ENCODE data around the gene SCAPER.

SCAPER gene

DNA sequence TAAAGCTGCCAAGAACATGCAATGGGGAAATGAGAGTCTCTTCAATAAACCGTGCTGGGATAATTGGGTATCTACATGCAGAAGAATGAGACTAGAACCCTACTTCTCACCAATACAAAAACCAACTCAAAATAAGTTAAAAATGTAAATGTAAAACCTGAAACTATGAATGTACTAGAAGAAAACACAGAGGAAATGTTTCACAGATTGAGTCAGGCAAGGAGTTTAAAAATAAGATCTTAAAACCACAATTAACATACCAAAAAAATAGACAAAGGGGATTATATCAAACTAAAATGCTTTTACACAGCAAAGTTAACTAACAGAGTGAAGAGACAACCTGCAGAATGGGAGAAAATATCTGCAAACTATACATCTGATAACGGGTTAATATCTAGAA is 478.2 kb downstream of the SCAPER start:
- no peak for DNase-seq (ENCODE audit: low read depth)

DNA sequence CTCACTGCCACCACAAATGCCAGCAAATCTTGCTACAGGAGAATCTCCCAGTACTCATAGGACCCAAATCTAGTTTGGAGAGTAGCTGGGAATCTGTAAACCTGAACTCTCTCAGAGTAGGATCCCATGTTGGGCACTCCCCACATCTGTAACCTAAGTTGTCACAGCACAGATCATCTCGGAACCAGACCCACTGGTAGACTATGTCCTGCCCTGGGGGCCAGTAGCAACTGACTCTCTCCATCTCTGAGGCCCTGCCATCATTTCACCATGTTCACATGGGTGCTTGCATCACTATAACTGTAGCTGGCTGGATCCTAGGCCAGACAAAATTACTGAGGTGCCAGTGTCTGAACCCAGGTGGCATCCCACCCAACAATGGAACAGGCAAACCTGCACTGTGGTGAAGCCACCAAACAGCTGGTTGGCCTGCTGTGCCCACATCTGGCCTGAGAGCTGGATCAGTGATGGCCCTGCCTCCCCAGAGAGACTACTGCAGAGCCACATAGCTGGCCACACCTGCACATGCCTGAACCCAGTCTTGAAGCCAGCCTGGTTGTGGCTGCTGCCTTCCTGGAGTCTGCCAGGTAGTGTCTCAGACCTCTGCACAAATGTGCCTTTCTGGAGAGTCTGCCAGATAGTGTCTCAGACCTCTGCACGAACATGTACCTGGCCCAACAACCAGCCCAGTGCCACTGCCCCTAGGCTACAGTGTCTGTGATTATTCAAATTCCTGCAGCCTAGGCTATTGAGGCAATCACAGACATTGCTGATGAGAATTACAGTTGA is 486.6 kb downstream of the SCAPER start:
- no peak for DNase-seq (ENCODE audit: low read depth)

DNA sequence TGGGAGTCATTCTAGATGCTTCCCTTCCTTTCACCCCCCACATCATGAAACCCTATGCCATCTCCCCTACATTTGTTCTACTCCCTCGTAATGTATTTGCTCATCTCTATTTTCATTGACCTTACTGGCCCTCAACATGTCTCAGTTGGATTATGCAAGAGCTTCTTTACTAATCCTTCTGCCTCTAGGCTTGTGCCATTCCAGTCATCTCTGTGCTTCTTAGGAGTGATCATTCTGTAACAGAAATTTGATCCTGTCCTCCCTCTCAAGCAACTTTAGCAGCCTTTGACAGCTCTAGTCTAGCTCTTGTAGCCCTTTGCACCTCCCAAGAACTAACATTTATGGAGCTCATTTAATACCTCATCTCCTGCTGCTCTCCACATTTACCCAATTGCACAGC is 503.9 kb downstream of the SCAPER start:
- DNase-seq (ENCODE audit: low read depth), result peak; percentile 45

DNA sequence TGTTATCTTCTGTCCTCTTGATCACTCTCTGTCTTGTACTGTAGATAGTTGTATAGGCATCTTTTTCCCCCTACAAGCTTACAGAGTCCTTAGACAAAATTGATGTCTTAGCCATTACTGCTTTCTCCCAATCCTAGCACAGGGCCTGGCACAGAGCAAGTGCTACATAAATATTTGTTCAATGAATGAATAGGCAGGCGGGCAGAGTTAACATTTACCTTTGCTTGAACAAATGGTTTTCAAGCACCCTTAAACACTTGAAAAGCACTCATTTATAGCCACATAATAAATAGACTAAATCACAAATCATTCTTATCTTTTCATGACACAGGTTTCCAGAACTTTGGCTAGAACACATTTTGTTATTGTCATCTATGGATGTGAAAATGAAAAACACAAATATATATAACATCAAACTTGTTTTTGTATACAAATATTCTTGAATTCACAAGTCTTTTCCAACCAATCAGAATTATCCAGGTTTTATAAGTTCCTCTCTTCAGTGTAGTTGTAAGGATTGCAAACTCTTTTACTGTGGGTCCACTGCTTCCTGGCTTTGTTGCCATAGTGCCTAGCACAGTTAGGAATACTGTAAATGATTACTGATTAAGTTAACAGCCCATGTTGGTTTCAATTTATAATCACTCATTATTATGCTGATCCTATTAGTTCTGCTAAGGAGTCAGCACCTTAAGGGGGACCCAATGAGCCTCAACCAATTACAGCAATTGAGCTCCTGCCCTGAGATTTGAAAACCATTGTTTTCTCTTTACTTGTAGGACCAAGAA is 506.6 kb downstream of the SCAPER start:
- no peak for DNase-seq (ENCODE audit: low read depth)

DNA sequence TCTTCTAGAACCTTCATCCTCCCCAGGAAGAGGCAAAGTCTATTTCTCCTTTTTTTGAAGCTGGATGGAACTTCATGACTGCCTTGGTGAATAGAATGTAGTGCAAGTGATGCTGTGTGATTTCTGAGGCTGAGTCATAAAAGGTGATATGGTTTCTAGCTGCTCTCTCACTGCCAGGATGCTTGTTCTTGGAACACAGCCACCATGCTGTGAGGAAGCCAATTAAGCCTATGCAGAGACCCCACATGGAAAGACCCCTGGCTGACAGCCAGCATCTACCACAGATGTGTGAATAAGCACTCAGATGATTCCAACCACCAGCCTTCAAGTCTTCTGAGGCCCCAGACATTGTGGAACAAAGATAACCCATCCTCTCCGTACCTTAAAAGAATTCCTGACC is 511.5 kb downstream of the SCAPER start:
- DNase-seq (ENCODE audit: low read depth), result peak; percentile 30

DNA sequence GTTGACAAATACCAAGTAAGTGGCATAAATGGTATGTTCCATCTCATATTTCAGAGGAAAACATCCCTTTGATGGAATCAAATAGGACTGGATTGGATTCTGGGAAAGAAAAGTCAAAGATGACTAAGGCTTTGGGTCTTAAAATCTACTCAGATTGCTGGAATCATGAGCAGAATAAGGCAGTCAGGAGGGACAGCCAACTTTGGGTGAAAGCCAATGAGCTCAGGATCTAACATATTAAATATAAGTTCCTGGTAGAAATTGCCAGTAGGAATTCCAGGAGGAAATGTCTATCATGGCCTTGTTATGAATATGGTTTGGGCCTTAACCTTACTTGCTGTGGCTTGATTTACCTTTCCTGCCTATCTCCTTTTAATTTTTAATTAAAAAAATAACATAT is 513.3 kb downstream of the SCAPER start:
- no peak for DNase-seq (ENCODE audit: low read depth)

DNA sequence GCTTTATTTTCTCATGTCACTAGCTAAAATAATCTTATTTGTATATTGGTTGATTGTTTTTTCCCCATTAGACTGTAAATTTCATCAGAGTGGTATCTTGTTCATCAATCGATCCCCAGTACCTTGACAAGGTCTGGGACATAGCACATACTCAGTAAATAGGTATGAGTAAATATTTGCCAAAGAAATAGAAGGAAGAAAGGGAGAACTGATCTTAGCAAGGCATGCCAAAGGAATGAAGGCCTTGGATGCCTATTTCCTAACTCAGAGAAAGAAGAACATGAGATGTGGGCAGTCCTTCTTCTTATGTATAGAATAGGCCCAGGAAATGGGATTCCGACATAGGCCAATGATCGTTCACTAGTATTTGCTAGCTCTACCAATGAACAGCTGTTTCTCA is 513.8 kb downstream of the SCAPER start:
- DNase-seq (ENCODE audit: low read depth), result no peak

DNA sequence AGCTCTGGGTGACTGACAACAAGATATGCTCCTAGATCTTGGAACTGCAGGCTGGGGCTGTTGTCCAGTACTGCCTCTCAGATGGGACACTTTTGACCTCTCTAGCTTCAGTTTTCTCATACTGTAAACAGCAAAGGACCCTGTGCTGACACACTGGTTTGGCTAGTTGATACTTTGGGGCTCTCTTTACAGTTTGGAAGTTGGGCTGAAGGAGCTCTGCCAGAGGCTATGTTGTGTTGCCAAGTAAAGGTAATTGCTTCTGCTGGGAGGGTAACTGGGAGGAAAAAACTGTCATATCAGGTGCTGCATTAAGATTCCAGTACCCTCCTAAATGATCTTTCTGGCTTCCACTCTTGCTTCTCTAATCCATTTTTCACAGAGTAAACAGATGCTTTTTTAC is 514.6 kb downstream of the SCAPER start:
- DNase-seq (ENCODE audit: low read depth), result no peak

DNA sequence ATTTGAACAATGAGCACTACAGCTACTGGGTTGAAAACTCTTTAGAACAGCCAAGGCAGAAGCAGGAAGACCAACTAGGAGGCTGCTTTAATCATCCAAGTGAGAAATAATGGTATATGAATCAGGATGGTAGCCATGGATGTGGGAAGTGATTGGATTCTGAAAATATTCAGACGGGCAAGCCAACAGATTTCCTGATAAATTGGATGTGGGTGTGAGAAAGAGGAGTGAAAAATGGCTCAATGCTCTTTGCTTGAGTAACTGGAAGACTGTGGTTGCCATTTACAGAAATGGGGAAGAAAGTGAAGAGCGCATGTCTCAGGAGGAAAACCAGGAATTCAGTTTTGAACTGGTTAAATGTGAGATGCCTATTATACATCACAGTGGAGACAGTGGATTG is 518.2 kb downstream of the SCAPER start:
- no peak for DNase-seq (ENCODE audit: low read depth)

DNA sequence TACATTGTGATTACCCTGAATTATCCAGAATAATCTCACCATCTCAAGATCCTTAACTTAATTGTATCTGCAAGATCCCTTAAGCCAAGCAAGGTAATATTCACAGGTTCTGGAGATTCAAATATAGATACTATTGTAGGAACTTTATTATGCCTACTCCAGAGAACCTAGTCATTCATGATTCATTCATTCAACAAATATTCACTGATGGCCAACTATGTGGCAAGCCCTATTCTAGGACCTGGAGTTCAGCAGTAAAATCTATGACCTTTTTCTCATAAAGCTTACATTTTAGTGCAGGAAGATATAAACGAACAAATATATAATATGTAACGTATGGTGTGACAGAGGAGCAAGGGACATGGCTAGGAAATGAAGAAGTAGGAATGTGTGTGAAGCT is 519.0 kb downstream of the SCAPER start:
- no peak for DNase-seq (ENCODE audit: low read depth)

DNA sequence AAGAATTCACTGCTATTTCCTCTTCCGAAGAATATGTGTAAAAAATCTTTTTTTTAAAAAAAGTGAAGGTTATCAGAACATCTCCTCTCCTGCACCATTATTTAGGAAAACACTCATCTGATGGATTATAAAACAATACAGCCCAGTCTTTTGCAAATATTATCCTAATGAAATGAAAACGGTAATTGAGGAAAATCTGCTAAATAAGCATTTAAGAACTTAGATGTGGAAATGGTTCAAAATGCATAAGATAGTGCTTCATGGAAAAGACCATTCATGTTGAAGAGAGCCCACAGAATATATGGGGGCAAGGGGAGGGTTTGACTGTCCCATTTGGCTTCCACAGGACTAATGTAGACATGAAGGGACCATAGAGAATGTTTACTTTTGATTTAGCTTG is 520.7 kb downstream of the SCAPER start:
- no peak for DNase-seq (ENCODE audit: low read depth)

DNA sequence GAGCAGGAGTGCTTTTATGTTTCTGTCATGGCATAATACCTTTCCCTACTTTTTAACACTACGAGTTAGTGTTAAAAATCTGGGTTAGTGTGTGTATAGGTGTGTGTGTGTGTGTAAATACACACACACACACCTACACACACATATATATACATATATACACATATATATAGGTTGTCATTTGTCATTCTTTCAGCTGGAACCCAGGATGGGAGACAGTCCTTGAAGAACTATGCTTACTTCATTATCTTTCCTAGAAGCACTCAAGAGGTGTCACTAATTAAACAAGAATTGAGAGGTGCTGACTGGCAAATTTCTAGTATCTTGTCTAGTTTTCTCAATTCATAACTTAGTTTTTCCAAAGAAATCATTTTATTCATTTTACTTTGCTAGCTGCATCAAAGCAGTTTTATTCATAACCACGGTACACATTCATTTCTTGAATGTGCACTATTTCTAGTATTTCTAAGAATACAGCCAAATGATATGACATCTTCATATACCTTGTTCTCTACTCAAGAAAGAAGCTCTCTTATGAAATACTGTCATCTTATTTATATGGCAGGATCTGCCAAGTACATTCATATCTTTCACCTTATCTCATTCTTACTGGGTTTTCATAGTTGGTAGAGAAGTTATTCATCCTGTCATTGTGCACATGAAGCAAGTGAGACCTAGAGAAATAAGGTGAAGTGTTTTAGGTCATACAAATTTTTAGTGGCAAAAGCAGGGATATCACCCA is 522.0 kb downstream of the SCAPER start:
- DNase-seq (ENCODE audit: low read depth), result peak; percentile 7

DNA sequence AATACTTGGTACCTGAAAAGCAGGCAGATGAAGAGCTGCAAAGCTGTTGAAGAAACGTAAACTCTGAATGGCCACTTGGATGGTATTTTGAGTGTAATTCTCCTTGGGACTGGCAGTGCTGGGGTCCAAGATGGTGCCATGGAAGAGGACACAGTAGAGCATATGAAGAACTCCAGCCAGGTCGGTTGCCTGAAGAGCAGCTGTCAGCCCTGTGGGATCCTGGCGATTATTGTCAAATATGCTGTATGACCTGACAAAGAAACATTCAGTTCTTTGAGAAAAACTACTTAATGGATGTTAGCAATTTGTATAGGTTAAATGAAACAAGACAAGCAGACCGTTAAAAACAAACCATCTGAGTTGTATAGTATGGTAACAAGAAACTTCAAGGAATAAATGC is 523.8 kb downstream of the SCAPER start:
- no peak for DNase-seq (ENCODE audit: low read depth)

DNA sequence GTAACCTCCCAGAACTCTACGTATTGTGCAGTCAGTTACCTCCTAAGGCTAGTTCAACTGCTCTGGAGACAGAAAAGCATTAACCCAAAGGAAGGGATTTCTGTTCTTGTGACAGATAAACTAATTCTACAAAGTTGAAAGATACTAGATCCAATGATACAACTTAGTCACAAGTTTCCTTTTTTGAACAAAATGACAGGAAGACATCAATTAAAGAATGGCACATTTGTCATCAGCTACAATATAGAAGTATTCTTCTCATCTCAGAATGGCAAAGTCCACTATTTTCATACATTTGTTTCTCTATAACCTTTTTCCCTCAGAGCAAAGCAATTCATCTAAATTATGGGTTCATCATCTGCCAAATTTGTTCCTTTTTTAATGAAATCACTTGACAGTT is 524.9 kb downstream of the SCAPER start:
- no peak for DNase-seq (ENCODE audit: low read depth)

DNA sequence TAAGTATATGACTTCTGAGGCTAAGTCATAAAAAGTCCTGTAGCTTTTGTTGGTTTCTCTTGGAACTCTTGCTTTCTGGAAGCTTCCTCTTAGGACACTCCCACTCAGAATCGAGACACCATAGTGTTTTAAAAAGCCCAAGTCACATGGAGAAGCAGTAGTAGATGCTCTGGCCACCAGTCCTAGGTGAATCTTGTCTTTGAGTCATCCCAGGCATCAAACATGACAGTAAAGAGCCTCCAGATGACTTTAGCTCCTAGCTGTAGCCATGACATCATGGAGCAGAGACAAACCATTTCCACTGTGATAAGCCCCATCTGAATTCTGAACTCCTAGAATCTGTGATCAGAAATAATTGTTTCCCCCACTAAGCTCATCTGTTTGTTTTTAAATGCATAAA is 526.4 kb downstream of the SCAPER start:
- no peak for DNase-seq (ENCODE audit: low read depth)

DNA sequence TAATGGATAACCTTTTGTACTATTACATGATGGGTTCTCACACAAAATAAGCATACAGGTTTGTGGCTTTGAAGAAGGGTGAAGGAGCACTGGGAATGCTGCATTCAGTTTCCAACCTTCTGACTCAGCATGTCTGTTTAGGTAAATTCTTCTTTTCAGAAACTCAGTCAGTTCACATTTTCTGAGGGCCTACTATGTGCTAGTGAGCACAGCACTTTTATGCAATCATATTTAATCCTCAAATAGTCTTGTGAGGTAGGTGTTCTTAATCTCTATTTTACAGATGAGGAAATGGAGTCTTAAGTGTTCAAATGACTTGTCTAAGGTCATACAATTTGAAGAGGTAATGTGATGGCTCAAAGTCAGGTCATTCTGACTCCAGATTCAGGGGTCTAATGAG is 527.4 kb downstream of the SCAPER start:
- no peak for DNase-seq (ENCODE audit: low read depth)

DNA sequence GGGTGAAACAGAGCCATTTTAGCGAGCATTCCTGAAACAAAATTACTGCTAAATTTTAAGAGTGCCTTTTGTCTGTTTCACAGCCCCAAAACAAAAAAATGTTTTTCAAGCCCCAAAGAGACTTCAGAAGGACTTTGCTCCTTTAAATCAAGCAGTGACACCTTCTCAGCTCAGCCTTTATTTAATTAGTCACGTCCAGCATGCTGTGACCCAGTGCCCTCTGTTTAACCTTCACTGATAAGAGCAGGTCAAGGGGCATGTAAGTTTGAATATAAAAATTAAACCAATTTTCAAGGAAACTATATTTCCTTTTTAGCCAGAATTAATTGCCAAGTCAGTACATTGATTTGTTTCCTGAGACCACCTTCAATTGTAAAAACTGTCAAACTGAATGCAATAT is 527.9 kb downstream of the SCAPER start:
- DNase-seq (ENCODE audit: low read depth), result no peak

DNA sequence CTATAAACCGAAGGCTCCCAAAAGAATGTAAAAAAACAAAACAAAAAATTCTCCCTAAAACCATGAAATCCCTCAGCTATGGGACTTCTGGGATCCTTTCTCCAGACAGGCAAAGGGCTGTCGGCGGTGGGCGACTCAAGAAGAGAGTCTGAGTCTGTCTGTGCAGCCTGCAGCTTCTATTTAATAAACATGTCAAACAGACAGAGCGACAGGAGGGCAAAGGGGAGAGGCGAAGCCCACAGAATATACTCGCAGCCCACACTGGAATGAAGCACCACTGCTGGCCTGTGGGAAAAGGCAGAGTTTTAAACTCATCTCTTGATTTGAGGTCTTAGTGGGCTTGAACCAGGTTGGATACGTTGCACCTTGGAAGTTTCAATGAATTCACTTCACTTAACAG is 528.3 kb downstream of the SCAPER start:
- DNase-seq (ENCODE audit: low read depth), result no peak

DNA sequence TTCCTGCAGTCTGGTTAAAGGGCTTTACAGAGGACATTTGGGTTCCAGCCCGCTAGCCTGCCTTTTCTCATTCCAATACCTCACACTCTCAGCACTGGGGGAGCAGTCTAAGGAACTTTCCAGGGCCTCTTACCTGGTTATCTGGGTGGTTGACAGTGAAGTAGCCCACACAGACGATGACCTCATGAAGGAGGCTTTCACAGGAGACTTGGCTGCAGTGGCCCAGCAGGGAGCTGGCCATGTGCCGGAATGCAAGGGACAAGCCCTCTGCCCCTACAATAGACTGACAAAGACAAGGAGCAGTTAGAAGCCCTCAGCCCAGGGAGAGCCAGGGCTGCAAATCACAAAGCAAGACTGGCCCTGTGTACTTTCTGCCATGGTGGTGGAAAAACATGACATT is 529.1 kb downstream of the SCAPER start:
- DNase-seq (ENCODE audit: low read depth), result no peak

DNA sequence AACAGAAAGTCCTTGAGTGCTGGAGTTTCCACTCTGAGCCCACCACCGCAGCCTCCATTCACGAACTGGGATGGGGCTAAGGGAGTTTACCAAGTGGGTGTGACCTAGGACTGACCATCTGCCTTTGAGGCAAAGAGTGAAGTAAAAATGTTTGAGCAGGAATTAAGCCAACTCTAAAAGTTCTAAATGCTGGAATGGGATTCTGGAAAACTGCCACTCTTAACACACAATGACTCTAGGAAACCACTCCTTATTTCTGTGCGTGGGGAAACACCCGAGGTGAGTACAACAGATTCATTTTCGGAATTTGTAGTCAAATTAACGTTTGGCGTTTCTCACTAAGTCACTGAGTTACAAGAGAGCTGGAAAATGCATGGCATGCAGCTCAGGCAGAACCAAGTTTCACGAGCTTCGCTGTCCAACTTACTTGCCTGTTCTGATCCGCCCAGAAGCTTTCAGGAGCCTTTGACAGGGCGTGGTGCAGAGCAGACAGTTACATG is 537.0 kb downstream of the SCAPER start:
- DNase-seq (ENCODE audit: low read depth), result no peak

DNA sequence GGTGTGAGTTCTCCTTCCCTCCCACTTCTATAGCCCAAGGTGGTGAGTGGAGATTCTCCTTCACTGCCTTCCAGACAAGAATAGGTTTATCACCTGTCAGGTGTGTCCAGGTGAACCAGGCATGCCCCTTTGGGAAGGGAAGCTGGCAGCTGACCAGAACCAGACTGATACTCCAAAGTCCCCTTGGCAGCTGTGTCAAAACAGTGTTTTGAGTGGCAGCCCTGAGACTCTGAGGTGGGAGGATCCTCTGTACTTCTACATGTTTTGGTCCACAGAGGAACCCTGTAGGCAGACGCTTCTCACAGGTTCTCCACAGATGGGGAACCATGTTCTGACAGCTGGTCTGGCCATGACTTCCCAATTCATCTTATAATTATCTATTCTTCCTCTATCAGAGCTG is 538.4 kb downstream of the SCAPER start:
- no peak for DNase-seq (ENCODE audit: low read depth)

DNA sequence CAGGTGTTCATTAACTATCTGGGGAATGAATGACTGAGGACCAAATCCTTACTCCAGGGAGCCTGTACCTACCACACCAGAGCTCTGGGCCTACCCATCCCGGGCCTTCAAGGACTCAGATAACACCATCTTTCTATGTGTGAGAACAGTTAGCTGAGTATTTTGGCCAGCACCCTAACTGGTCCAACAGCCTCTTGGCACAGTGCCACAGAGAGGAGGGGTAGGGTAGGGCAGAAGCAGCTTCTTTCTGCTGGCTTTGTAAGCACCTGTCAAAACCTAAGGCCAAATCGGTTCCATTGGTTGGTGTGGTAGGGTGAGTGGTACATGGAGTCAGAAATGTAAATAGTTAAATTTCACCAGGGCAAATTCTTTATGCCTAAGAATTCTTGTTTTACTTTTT is 541.9 kb downstream of the SCAPER start:
- DNase-seq (ENCODE audit: low read depth), result no peak

DNA sequence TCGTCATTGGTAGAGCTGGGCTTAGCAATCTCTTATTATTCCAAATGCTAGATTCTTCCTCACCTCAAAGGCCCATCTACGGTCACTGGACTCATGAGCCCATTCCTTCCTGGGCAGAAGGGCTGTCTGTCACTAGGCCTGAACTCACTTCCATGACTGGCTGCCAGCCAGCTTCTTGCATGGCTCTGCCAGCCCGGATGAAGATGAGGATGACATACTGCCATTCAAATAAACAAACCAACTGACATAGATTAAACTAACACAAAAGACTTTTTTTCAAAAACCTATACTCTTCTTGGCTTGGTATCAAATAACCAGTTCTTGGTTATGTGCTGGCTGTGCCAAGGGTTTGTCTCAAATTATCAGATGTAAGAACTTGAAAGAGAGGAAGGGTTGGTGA is 544.7 kb downstream of the SCAPER start:
- DNase-seq (ENCODE audit: low read depth), result no peak

Measured in amniotic epithelial cell (primary cell).